ENCODE measurements around the gene AKT1S1. TPM values are rescaled to one million over a fixed set of nuclear protein-coding genes. Genes with fewer than 3 reads are reported as not detected.

AKT1S1 gene
- total RNA-seq, 2 experiments from 2014 or later = 7.3 to 19.8 TPM

- intact Hi-C loops (cut with micrococcal nuclease; ENCODE audit: unreplicated experiment) = no loop called here
- H3K9me3 ChIP-seq (ENCODE audit: low read length) = no peaks in the 10 kb centered on the region
Measured at GRCh38 chr19:49864890-49865289, 12.3 kb downstream of the AKT1S1 start.

GRCh38 chr19:49863935-49864320 lies 13.2 kb downstream of the AKT1S1 start:
- intact Hi-C loops (cut with micrococcal nuclease; ENCODE audit: unreplicated experiment) = no loop called here
- Histone ChIP-seq H3K4me3 (ENCODE audit: low read depth, low read length, poor library complexity, severe bottlenecking) (no peak overlapping the region), H3K4me1 (ENCODE audit: insufficient read depth, low read length, poor library complexity, severe bottlenecking) (peaks cover 36% of the 10 kb centered on the region), H4K20me1 (ENCODE audit: insufficient read depth, low read length) (peaks cover 10% of the 10 kb centered on the region; the same call in 1 of the 2 replicates), H3K27ac (ENCODE audit: low read depth, low read length, poor library complexity, severe bottlenecking) (no peak overlapping the region), H3K4me2 (ENCODE audit: low read length) (no peak overlapping the region), H3K36me3 (ENCODE audit: insufficient read depth, low read length) (peaks cover 59% of the 10 kb centered on the region), H2AFZ (ENCODE audit: low read length) (no peak overlapping the region), H3K9me3 (ENCODE audit: low read length) (no peaks in the 10 kb centered on the region), H3K79me2 (ENCODE audit: insufficient read depth, low read depth, low read length) (peaks cover 28% of the 10 kb centered on the region; the same call in 1 of the 2 replicates), H3K9me2 (ENCODE audit: insufficient read depth, low read length) (no peaks in the 10 kb centered on the region)
- POLR2A ChIA-PET = no interaction called here
- TF ChIP-seq EZH2phosphoT487 (IDR thresholded peaks at IDR 0.05; ENCODE audit: borderline replicate concordance, low read depth, low read length) = no peak
- TF ChIP-seq, protein P1, sequence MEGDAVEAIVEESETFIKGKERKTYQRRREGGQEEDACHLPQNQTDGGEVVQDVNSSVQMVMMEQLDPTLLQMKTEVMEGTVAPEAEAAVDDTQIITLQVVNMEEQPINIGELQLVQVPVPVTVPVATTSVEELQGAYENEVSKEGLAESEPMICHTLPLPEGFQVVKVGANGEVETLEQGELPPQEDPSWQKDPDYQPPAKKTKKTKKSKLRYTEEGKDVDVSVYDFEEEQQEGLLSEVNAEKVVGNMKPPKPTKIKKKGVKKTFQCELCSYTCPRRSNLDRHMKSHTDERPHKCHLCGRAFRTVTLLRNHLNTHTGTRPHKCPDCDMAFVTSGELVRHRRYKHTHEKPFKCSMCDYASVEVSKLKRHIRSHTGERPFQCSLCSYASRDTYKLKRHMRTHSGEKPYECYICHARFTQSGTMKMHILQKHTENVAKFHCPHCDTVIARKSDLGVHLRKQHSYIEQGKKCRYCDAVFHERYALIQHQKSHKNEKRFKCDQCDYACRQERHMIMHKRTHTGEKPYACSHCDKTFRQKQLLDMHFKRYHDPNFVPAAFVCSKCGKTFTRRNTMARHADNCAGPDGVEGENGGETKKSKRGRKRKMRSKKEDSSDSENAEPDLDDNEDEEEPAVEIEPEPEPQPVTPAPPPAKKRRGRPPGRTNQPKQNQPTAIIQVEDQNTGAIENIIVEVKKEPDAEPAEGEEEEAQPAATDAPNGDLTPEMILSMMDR (conservative IDR thresholded peaks at IDR 0.05; ENCODE audit: low read length) = no peak
- CTCF ChIA-PET (ENCODE audit: unreplicated experiment) = no interaction called here
- BruUV-seq (replicated peaks) = no TSS peak
- DNase-seq (ENCODE audit: low spot score) = no peak

More at GRCh38 chr19:49864890-49865289, 12.3 kb downstream of the AKT1S1 start:
- peak overlapping the region; percentile 89 for H3K4me2 ChIP-seq (ENCODE audit: low read length)
- ChIA-PET POLR2A (interaction anchor here (0.7 to 0.9 kb wide), 4 partner anchors 11 to 275 kb away, joined by 3 read pairs; no protein-coding TSS in a partner anchor), CTCF (ENCODE audit: unreplicated experiment) (interaction anchor here (0.8 kb wide), 1 partner anchor 13 kb away, joined by 3 read pairs; the partner anchor contains the start of genes AKT1S1 and TBC1D17)
- BruUV-seq (replicated peaks) = no TSS peak
- no peak overlapping the region for H3K27ac ChIP-seq (ENCODE audit: low read depth, low read length, poor library complexity, severe bottlenecking)
- DNase-seq (ENCODE audit: low spot score) = no peak
- H4K20me1 ChIP-seq (ENCODE audit: insufficient read depth, low read length) = peaks cover 10% of the 10 kb centered on the region; the same call in 1 of the 2 replicates
- peak overlapping the region; percentile 80 for H3K4me3 ChIP-seq (ENCODE audit: low read depth, low read length, poor library complexity, severe bottlenecking)
- peaks cover 40% of the 10 kb centered on the region for H3K4me1 ChIP-seq (ENCODE audit: insufficient read depth, low read length, poor library complexity, severe bottlenecking)
- peaks cover 28% of the 10 kb centered on the region; the same call in 1 of the 2 replicates for H3K79me2 ChIP-seq (ENCODE audit: insufficient read depth, low read depth, low read length)
- no peak for TF ChIP-seq EZH2phosphoT487 (IDR thresholded peaks at IDR 0.05; ENCODE audit: borderline replicate concordance, low read depth, low read length)
- TF ChIP-seq, protein P1 (conservative IDR thresholded peaks at IDR 0.05; ENCODE audit: low read length) = no peak
- peaks cover 50% of the 10 kb centered on the region for H3K36me3 ChIP-seq (ENCODE audit: insufficient read depth, low read length)
- H2AFZ ChIP-seq (ENCODE audit: low read length) = no peak overlapping the region
- H3K9me2 ChIP-seq (ENCODE audit: insufficient read depth, low read length) = no peaks in the 10 kb centered on the region

GRCh38 chr19:49863254-49863934 lies 13.8 kb downstream of the AKT1S1 start:
- Histone ChIP-seq H2AFZ (ENCODE audit: low read length) (no peak overlapping the region), H4K20me1 (ENCODE audit: insufficient read depth, low read length) (peaks cover 10% of the 10 kb centered on the region; the same call in 1 of the 2 replicates), H3K9me2 (ENCODE audit: insufficient read depth, low read length) (no peaks in the 10 kb centered on the region), H3K27ac (ENCODE audit: low read depth, low read length, poor library complexity, severe bottlenecking) (no peak overlapping the region), H3K79me2 (ENCODE audit: insufficient read depth, low read depth, low read length) (peaks cover 28% of the 10 kb centered on the region; the same call in 1 of the 2 replicates), H3K4me1 (ENCODE audit: insufficient read depth, low read length, poor library complexity, severe bottlenecking) (peaks cover 30% of the 10 kb centered on the region), H3K9me3 (ENCODE audit: low read length) (no peaks in the 10 kb centered on the region), H3K36me3 (ENCODE audit: insufficient read depth, low read length) (peaks cover 65% of the 10 kb centered on the region), H3K4me3 (ENCODE audit: low read depth, low read length, poor library complexity, severe bottlenecking) (no peak overlapping the region), H3K4me2 (ENCODE audit: low read length) (no peak overlapping the region)
- DNase-seq (ENCODE audit: low spot score) = no peak
- no TSS peak for BruUV-seq (replicated peaks)
- intact Hi-C loops (cut with micrococcal nuclease; ENCODE audit: unreplicated experiment) = no loop called here
- POLR2A ChIA-PET = no interaction called here
- TF ChIP-seq, protein P1 (conservative IDR thresholded peaks at IDR 0.05; ENCODE audit: low read length) = no peak
- no peak for TF ChIP-seq EZH2phosphoT487 (IDR thresholded peaks at IDR 0.05; ENCODE audit: borderline replicate concordance, low read depth, low read length)
- CTCF ChIA-PET (ENCODE audit: unreplicated experiment) = no interaction called here
